Breast epithelium (tissue), 4 donors: ENCODE measurements around the gene AHRR. TPM values are rescaled to one million over a fixed set of nuclear protein-coding genes. Genes with fewer than 3 reads are reported as not detected.

Experiments
- DNase-seq, 2 donors: peaks; one replicate each; pipeline ENCODE4 v3.0.0-alpha.2; 2019; ENCODE audit warnings: low spot score in 2 of 2
- H3K27ac ChIP-seq, 2 donors: fragments of 200-600 bp; sonication (generic) in 1 of 2; one replicate each; pipeline ENCODE4 v1.5.1; 2016 to 2019; ENCODE audit warnings: mild to moderate bottlenecking in 1 of 2
- H3K27me3 ChIP-seq, 2 donors: fragments of 200-600 bp; sonication (generic) in 1 of 2; one replicate each; pipeline versions ENCODE4 v1.5.1 to v1.6.0; 2017 to 2019; ENCODE audit warnings: control low read depth in 1 of 2, mild to moderate bottlenecking in 1 of 2
- H3K36me3 ChIP-seq: fragments of 200-600 bp; one replicate; pipeline ENCODE4 v1.5.1; 2019
- H3K4me1 ChIP-seq, 2 donors: fragments of 200-600 bp; sonication (generic); one replicate each; pipeline ENCODE4 v1.5.1; 2016 to 2019; ENCODE audit warnings: control low read depth in 1 of 2
- H3K4me3 ChIP-seq, 3 donors: fragments of 200-600 bp; sonication (generic); 1 replicate in 2 of 3; 2 replicates in 1 of 3; pipeline ENCODE4 v1.5.1; 2016 to 2019; ENCODE audit warnings: mild to moderate bottlenecking in 3 of 3, moderate library complexity in 2 of 3
- H3K9me3 ChIP-seq, 2 donors: fragments of 200-600 bp; sonication (generic) in 1 of 2; one replicate each; pipeline ENCODE4 v1.5.1; 2016 to 2019; ENCODE audit warnings: control low read depth in 1 of 2
- POLR2A ChIP-seq: fragments of 450-650 bp; IDR thresholded peaks from one replicate; pipeline ENCODE4 v1.6.1; 2016; ENCODE audit warnings: antibody characterized with exemption, mild to moderate bottlenecking, moderate library complexity
- POLR2AphosphoS5 ChIP-seq, 3 donors: sonication (generic); formaldehyde crosslinking; IDR thresholded peaks; one replicate each; pipeline ENCODE4 v1.6.1; 2017; ENCODE audit warnings: antibody characterized with exemption in 3 of 3
- intact Hi-C: fragments of 100-400 bp; cut with DNase I; formaldehyde crosslinking; loops from one replicate; pipeline ENCODE4 v1.15.1; 2023; ENCODE audit warnings: low total_unique reads
- total RNA-seq, 3 donors: library from RNA; depleted of rRNA; stranded (reverse); fragments of >200 nt; gene quantifications; one replicate each; pipeline ENCODE4 v1.1.0, GENCODE V29; 2016
- TF ChIP-seq, protein P1 (sequence below), 3 donors: fragments of 450-650 bp; IDR thresholded peaks; one replicate each; pipeline ENCODE4 v1.5.1; 2016 to 2017; ENCODE audit warnings: antibody characterized with exemption in 3 of 3, mild to moderate bottlenecking in 3 of 3, moderate library complexity in 3 of 3

Gene AHRR
- total RNA-seq, 3 donors from 2014 or later, result 0.88 to 0.98 TPM; not detected in 1

DNA sequence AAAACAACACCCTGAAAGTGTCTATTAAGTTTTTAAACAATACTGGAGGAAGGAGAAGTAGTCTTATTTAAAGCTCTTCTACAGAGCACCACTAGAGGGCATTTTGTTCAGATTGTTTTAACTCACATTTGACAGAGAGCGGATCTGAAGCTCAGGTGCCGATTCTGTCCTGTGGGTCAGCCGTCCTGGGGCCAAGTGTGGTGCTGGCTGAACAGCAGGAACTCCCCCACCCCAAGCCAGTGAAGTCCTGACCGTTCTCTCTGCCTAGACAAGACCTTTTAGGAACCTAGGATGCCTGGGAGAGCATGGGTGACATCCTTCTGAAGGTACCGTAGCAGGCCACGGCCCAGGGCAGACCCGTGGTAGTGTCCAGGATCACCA lies 125.4 kb downstream of the AHRR start:
- peaks cover 4% of the 10 kb centered on the region for H3K36me3 ChIP-seq
- intact Hi-C loops, result no loop called here

DNA sequence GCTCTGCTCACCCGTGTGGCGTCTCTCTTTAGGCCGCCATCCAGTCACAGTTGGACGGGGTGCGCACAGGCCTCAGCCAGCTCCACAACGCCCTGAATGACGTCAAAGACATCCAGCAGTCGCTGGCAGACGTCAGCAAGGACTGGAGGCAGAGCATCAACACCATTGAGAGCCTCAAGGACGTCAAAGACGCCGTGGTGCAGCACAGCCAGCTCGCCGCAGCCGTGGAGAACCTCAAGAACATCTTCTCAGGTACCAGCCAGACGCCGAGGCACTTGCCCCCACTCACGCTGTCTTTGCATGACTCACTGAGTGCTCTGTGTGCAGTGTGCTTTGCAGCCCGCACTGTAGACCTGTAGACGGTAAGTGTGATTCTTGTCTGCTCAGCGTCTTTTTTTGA lies 126.0 kb downstream of the AHRR start:
- peaks cover 4% of the 10 kb centered on the region for H3K36me3 ChIP-seq

More for the DNA sequence above, 125.4 kb downstream of the AHRR start:
- Histone ChIP-seq H3K27ac (no peak overlapping the region), H3K4me3 (no peak overlapping the region), H3K4me1 (peaks cover 0 to 6% of the 10 kb centered on the region in 2 donors), H3K9me3 (peaks cover 5 to 9% of the 10 kb centered on the region in 2 donors), H3K27me3 (no peaks in the 10 kb centered on the region)
- no peak for DNase-seq
- TF ChIP-seq POLR2AphosphoS5 (IDR thresholded peaks at IDR 0.05), result no peak
- TF ChIP-seq POLR2A, result no peak
- TF ChIP-seq, protein P1, sequence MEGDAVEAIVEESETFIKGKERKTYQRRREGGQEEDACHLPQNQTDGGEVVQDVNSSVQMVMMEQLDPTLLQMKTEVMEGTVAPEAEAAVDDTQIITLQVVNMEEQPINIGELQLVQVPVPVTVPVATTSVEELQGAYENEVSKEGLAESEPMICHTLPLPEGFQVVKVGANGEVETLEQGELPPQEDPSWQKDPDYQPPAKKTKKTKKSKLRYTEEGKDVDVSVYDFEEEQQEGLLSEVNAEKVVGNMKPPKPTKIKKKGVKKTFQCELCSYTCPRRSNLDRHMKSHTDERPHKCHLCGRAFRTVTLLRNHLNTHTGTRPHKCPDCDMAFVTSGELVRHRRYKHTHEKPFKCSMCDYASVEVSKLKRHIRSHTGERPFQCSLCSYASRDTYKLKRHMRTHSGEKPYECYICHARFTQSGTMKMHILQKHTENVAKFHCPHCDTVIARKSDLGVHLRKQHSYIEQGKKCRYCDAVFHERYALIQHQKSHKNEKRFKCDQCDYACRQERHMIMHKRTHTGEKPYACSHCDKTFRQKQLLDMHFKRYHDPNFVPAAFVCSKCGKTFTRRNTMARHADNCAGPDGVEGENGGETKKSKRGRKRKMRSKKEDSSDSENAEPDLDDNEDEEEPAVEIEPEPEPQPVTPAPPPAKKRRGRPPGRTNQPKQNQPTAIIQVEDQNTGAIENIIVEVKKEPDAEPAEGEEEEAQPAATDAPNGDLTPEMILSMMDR (IDR thresholded peaks at IDR 0.05), result peak in 2 of 3 donors; percentile 14 to 34

DNA sequence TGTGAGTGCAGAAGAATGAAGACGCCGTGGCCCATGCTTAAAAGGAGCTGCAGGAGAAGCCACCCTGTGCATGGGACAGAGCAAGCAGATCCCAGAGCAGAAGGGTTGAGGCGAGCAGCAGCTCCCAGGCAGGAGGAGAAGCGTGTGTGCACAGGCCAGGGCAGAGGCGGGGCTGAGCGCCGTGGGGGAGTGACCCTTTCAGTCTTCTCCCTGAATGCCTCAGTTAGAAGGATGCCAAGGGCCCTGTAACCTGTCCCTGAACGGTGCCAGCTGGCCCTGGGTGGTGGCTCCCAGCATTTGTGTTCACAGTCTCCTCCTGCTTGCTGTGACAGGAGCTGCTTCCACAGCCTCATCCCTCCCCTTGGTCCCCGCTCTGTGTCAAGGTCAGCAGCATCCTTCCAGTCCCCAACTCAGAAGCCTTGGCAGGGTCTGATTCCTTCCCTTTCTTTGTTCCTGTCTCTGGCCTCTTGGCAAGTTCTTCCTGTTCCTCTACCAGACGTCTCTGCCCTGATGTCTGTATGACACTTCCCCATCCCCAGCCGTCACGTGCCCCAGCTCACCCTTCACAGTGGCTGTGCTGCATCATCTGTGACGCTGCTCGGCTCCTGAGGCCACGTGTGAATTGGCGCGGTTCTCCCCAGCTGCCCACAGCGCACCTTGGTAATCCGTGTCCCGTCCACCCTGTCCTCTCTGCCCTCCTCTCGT lies 126.7 kb downstream of the AHRR start:
- H3K27ac ChIP-seq, result no peak overlapping the region
- H3K4me3 ChIP-seq, result no peak overlapping the region
- TF ChIP-seq POLR2AphosphoS5 (IDR thresholded peaks at IDR 0.05) (no peak), POLR2A (no peak)
- TF ChIP-seq, protein P1 (IDR thresholded peaks at IDR 0.05), result no peak
- DNase-seq, result no peak
- intact Hi-C loops, result no loop called here
- H3K4me1 ChIP-seq, result peaks cover 0 to 6% of the 10 kb centered on the region in 2 donors
- peaks cover 13 to 16% of the 10 kb centered on the region in 2 donors for H3K9me3 ChIP-seq
- peaks cover 4% of the 10 kb centered on the region for H3K36me3 ChIP-seq
- H3K27me3 ChIP-seq, result no peaks in the 10 kb centered on the region

More for the DNA sequence above, 126.0 kb downstream of the AHRR start:
- H3K4me1 ChIP-seq, result peaks cover 0 to 6% of the 10 kb centered on the region in 2 donors
- H3K9me3 ChIP-seq, result peaks cover 10 to 15% of the 10 kb centered on the region in 2 donors
- H3K27me3 ChIP-seq, result no peaks in the 10 kb centered on the region
- no peak overlapping the region for H3K4me3 ChIP-seq
- DNase-seq, result no peak
- intact Hi-C loops, result no loop called here
- TF ChIP-seq POLR2A, result no peak
- TF ChIP-seq, protein P1 (IDR thresholded peaks at IDR 0.05), result no peak
- TF ChIP-seq POLR2AphosphoS5 (IDR thresholded peaks at IDR 0.05), result no peak
- H3K27ac ChIP-seq, result no peak overlapping the region

GRCh38 chr5:448766-449090 lies 127.2 kb downstream of the AHRR start:
- intact Hi-C loops, result no loop called here
- DNase-seq, result no peak
- H3K36me3 ChIP-seq, result peaks cover 4% of the 10 kb centered on the region
- TF ChIP-seq POLR2AphosphoS5 (IDR thresholded peaks at IDR 0.05) (no peak), POLR2A (no peak)
- TF ChIP-seq, protein P1 (IDR thresholded peaks at IDR 0.05), result no peak
- no peaks in the 10 kb centered on the region for H3K27me3 ChIP-seq
- H3K9me3 ChIP-seq, result peaks cover 13 to 16% of the 10 kb centered on the region in 2 donors
- H3K27ac ChIP-seq, result no peak overlapping the region
- H3K4me1 ChIP-seq, result peaks cover 0 to 5% of the 10 kb centered on the region in 2 donors
- H3K4me3 ChIP-seq, result no peak overlapping the region

GRCh38 chr5:449151-449550 lies 127.6 kb downstream of the AHRR start:
- no peak overlapping the region for H3K27ac ChIP-seq
- TF ChIP-seq, protein P1 (IDR thresholded peaks at IDR 0.05), result no peak
- no peak for TF ChIP-seq POLR2A
- TF ChIP-seq POLR2AphosphoS5 (IDR thresholded peaks at IDR 0.05), result no peak
- no peaks in the 10 kb centered on the region for H3K27me3 ChIP-seq
- intact Hi-C loops, result no loop called here
- no peak overlapping the region for H3K4me3 ChIP-seq
- peaks cover 0 to 1% of the 10 kb centered on the region in 2 donors for H3K4me1 ChIP-seq
- DNase-seq, result no peak
- H3K9me3 ChIP-seq, result peaks cover 13 to 16% of the 10 kb centered on the region in 2 donors
- H3K36me3 ChIP-seq, result peaks cover 4% of the 10 kb centered on the region
